Testis (tissue), 2 donors: ENCODE results near the gene VWA5B1.
"Not testable (repeated sequence)": the region's sequence is repeated elsewhere in the genome, so short reads cannot be mapped to it uniquely, and the experiment has no call there.

Source experiments
- POLR2A ChIP-seq: fragments of 450-650 bp; IDR thresholded peaks from one replicate; pipeline ENCODE4 v1.6.1; 2017; ENCODE audit warnings: antibody characterized with exemption, mild to moderate bottlenecking, moderate library complexity
- TF ChIP-seq, protein P1 (sequence below), 3 experiments: fragments of 450-650 bp in 2 of 3; fragments of 200-600 bp in 1 of 3; sonication (generic) in 1 of 3; IDR thresholded peaks; one replicate each; pipeline ENCODE4 v1.5.1; 2016 to 2019; ENCODE audit warnings: antibody characterized with exemption in 3 of 3, mild to moderate bottlenecking in 2 of 3, moderate library complexity in 1 of 3

GRCh38 chr1:20273716-20274115 is 17.0 kb upstream of the VWA5B1 start:
- TF ChIP-seq POLR2A = not testable (repeated sequence)
- TF ChIP-seq, protein P1, sequence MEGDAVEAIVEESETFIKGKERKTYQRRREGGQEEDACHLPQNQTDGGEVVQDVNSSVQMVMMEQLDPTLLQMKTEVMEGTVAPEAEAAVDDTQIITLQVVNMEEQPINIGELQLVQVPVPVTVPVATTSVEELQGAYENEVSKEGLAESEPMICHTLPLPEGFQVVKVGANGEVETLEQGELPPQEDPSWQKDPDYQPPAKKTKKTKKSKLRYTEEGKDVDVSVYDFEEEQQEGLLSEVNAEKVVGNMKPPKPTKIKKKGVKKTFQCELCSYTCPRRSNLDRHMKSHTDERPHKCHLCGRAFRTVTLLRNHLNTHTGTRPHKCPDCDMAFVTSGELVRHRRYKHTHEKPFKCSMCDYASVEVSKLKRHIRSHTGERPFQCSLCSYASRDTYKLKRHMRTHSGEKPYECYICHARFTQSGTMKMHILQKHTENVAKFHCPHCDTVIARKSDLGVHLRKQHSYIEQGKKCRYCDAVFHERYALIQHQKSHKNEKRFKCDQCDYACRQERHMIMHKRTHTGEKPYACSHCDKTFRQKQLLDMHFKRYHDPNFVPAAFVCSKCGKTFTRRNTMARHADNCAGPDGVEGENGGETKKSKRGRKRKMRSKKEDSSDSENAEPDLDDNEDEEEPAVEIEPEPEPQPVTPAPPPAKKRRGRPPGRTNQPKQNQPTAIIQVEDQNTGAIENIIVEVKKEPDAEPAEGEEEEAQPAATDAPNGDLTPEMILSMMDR (IDR thresholded peaks at IDR 0.05) = not testable (repeated sequence)
